Endothelial cell of hepatic sinusoid (primary cell): Measurements from ENCODE around the gene APOL6.
"Not testable (repeated sequence)": the region's sequence is repeated elsewhere in the genome, so short reads cannot be mapped to it uniquely, and the experiment has no call there.

Experiments used
- in situ Hi-C: cut with HindIII; loops from 2 replicates; pipeline ENCODE4 v1.10.0; 2017; ENCODE audit warnings: low sequenced_read_pairs

The APOL6 gene

GRCh38 chr22:35634943-35635540 lies 13.2 kb upstream of the APOL6 start:
- in situ Hi-C loops = no loop called here

- in situ Hi-C loops = no loop called here
These were observed 11.0 kb upstream of the APOL6 start for GRCh38 chr22:35637254-35637653.

GRCh38 chr22:35638001-35638400 lies 10.2 kb upstream of the APOL6 start:
- in situ Hi-C loops = no loop called here

GRCh38 chr22:35638410-35638809 lies 9.8 kb upstream of the APOL6 start:
- in situ Hi-C loops = no loop called here

GRCh38 chr22:35641494-35642120 lies 6.6 kb upstream of the APOL6 start:
- in situ Hi-C loops = no loop called here

GRCh38 chr22:35642305-35642741 lies 5.9 kb upstream of the APOL6 start:
- in situ Hi-C loops = no loop called here

- in situ Hi-C loops = no loop called here
These were observed 4.3 kb upstream of the APOL6 start for GRCh38 chr22:35643991-35644390.

- in situ Hi-C loops = no loop called here
These were observed 2.6 kb upstream of the APOL6 start for GRCh38 chr22:35645646-35646045.

GRCh38 chr22:35649026-35649553 lies 844 bp downstream of the APOL6 start:
- in situ Hi-C loops = no loop called here

GRCh38 chr22:35649636-35650250 lies 1.5 kb downstream of the APOL6 start:
- in situ Hi-C loops = no loop called here

- in situ Hi-C loops = no loop called here
These were observed 2.8 kb downstream of the APOL6 start for GRCh38 chr22:35651085-35651484.

- in situ Hi-C loops = no loop called here
These were observed 5.6 kb downstream of the APOL6 start for GRCh38 chr22:35653824-35654223.

- in situ Hi-C loops = no loop called here
These were observed 8.1 kb downstream of the APOL6 start for GRCh38 chr22:35656284-35656752.

GRCh38 chr22:35657571-35658312 lies 9.5 kb downstream of the APOL6 start:
- in situ Hi-C loops = no loop called here

- in situ Hi-C loops = no loop called here
These were observed 12.3 kb downstream of the APOL6 start for GRCh38 chr22:35660291-35661127.

- in situ Hi-C loops = no loop called here
These were observed 13.2 kb downstream of the APOL6 start for GRCh38 chr22:35661464-35661863.

GRCh38 chr22:35662914-35663313 lies 14.7 kb downstream of the APOL6 start:
- in situ Hi-C loops = no loop called here

- in situ Hi-C loops = no loop called here
These were observed 15.1 kb downstream of the APOL6 start for GRCh38 chr22:35663371-35663770.

GRCh38 chr22:35664955-35665587 lies 16.8 kb downstream of the APOL6 start:
- in situ Hi-C loops = no loop called here

GRCh38 chr22:35666699-35667098 lies 18.5 kb downstream of the APOL6 start:
- in situ Hi-C loops = not testable (repeated sequence)
